Measurements from ENCODE around the gene MAP1S.

GRCh38 chr19:17741456-17741855 lies 22.2 kb downstream of the MAP1S start:
- no peak for TF ChIP-seq EZH2 (IDR thresholded peaks at IDR 0.05; ENCODE audit: low read length, missing control alignments)
- no peak for TF ChIP-seq CTCF (conservative IDR thresholded peaks at IDR 0.05 in 1 of 2, IDR thresholded peaks at IDR 0.05 in 1 of 2; ENCODE audit: low read depth in 1 of 2, low read length in 2 of 2)

Data from fibroblast of lung (primary cell).